ENCODE measurements around the gene VASN. TPM values are rescaled to one million over a fixed set of nuclear protein-coding genes. Genes with fewer than 3 reads are reported as not detected.
A peak's percentile ranks its signal among the peaks of the same experiment; 100 is the strongest.
"Not testable (repeated sequence)": the region's sequence is repeated elsewhere in the genome, so short reads cannot be mapped to it uniquely, and the experiment has no call there.

VASN gene
- total RNA-seq, 3 donors from 2014 or later, result 14.8 to 28.5 (median 16.1) TPM

- intact Hi-C loops (cut with DNase I; ENCODE audit: low total_unique reads), result loop anchor here (5.0 kb wide), 1 partner anchor 33 kb away; no protein-coding TSS in a partner anchor
- TF ChIP-seq POLR2AphosphoS5 (IDR thresholded peaks at IDR 0.05), result no peak
- DNase-seq (ENCODE audit: low spot score in 2 of 2), result no peak
- Histone ChIP-seq H3K4me3 (no peak overlapping the region), H3K4me1 (peaks cover 6 to 13% of the 10 kb centered on the region in 2 donors), H3K27ac (peak overlapping the region in 1 of 2 donors; percentile 85), H3K36me3 (no peaks in the 10 kb centered on the region), H3K9me3 (no peaks in the 10 kb centered on the region), H3K27me3 (no peaks in the 10 kb centered on the region)
Measured at GRCh38 chr16:4390266-4391260, 18.9 kb downstream of the VASN start.

DNA sequence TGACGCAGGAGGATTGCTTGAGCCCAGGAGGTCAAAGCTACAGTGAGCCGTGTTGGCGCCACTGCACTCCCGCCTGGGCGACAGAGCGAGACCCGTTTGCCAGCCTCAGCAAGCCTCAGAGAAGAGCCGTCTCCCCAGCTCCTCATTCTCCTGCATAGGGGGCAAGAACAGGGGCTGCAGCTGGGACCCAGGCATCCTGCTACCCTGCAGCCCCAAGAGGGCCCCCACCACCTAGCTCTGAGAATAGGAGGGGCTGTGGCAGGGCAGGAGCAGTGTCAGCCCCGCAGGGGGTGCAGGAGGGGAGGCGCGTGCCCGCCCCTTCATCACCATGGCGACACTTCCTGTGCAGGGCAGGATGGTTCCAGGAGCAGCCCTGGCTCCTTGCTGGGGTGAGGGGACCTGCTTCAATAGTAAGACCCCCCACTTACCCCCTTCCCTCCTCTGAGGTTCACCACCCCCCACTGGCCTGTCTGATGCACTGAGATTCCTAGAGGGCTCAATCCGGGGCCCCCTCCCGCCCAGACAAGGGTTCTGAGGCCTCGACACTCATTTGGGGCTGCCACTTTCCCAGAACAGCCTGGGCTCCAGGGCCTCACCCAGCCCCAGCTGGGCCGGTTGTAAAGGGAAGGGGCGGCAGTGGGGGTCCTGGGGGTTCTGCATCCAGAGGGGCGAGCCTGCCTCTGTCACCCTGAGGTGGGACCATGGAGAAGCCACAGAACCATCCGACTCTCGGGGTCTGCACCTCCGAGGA, 20.2 kb downstream of the VASN start:
- H3K9me3 ChIP-seq, result no peaks in the 10 kb centered on the region
- TF ChIP-seq POLR2A (IDR thresholded peaks at IDR 0.05), result no peak
- TF ChIP-seq POLR2AphosphoS5 (IDR thresholded peaks at IDR 0.05), result no peak
- TF ChIP-seq, protein P1, sequence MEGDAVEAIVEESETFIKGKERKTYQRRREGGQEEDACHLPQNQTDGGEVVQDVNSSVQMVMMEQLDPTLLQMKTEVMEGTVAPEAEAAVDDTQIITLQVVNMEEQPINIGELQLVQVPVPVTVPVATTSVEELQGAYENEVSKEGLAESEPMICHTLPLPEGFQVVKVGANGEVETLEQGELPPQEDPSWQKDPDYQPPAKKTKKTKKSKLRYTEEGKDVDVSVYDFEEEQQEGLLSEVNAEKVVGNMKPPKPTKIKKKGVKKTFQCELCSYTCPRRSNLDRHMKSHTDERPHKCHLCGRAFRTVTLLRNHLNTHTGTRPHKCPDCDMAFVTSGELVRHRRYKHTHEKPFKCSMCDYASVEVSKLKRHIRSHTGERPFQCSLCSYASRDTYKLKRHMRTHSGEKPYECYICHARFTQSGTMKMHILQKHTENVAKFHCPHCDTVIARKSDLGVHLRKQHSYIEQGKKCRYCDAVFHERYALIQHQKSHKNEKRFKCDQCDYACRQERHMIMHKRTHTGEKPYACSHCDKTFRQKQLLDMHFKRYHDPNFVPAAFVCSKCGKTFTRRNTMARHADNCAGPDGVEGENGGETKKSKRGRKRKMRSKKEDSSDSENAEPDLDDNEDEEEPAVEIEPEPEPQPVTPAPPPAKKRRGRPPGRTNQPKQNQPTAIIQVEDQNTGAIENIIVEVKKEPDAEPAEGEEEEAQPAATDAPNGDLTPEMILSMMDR (IDR thresholded peaks at IDR 0.05), result no peak
- H3K4me1 ChIP-seq, result peaks cover 6 to 13% of the 10 kb centered on the region in 2 donors
- DNase-seq (ENCODE audit: low spot score in 2 of 2), result no peak
- H3K27ac ChIP-seq, result peak overlapping the region; percentile 87 to 95
- intact Hi-C loops (cut with DNase I; ENCODE audit: low total_unique reads), result loop anchor here (5.0 kb wide), 1 partner anchor 35 kb away; no protein-coding TSS in a partner anchor
- H3K36me3 ChIP-seq, result no peaks in the 10 kb centered on the region
- H3K27me3 ChIP-seq, result no peaks in the 10 kb centered on the region
- peak overlapping the region in 1 of 3 donors; percentile 12 for H3K4me3 ChIP-seq

DNA sequence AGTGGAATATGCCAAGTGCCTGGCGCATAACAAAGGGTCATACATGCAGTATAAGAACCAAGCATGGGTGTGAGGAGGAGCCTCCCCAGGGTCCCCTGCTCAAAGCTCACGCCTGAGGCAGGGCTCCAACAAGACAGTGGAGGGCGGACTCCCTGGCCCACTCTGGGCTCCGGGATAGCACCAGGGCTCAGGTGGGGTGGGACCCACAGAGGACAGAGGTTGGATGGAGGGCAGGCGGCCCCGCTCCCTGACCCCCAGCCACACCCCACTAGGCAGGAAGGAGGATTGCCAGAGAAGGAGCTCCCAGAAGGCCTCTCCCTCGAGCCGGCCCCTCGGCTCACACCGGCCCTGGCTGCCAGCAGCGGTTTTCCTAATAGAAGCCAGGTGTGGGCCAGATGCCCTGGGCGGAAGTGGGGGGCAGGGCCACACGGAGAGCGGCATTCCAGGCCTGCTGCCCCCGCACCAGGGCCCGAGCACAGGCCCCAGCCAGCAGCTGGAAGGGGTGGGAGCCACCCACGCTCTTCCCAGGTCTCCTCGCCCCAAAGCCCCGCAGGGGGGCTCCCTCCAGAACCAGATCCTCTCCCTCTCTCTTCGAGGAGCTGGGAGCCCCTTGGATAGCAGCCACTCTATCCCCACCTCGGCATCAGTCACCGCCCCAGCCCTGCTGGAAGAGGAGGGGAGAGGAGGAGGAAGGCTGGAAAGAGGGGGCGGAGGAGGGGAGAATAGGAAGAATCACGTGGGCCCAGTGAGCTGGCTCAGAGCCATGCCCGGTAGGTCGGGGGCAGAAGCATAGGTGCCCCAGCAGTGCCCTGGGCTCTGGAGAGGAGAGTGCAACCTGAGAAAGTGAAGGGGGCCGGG, 21.0 kb downstream of the VASN start:
- Histone ChIP-seq H3K27me3 (no peaks in the 10 kb centered on the region), H3K36me3 (no peaks in the 10 kb centered on the region), H3K27ac (peak overlapping the region; percentile 87 to 95), H3K4me1 (peaks cover 6 to 13% of the 10 kb centered on the region in 2 donors), H3K9me3 (no peaks in the 10 kb centered on the region), H3K4me3 (peak overlapping the region in 1 of 3 donors; percentile 12)
- peak in 1 of 2 donors; percentile 82 for DNase-seq (ENCODE audit: low spot score in 2 of 2)
- peak in 1 of 3 donors; percentile 33 for TF ChIP-seq POLR2AphosphoS5 (IDR thresholded peaks at IDR 0.05)
- no peak for TF ChIP-seq POLR2A (IDR thresholded peaks at IDR 0.05)
- TF ChIP-seq, protein P1 (IDR thresholded peaks at IDR 0.05), result no peak
- intact Hi-C loops (cut with DNase I; ENCODE audit: low total_unique reads), result loop anchor here (5.0 kb wide), 1 partner anchor 35 kb away; no protein-coding TSS in a partner anchor

DNA sequence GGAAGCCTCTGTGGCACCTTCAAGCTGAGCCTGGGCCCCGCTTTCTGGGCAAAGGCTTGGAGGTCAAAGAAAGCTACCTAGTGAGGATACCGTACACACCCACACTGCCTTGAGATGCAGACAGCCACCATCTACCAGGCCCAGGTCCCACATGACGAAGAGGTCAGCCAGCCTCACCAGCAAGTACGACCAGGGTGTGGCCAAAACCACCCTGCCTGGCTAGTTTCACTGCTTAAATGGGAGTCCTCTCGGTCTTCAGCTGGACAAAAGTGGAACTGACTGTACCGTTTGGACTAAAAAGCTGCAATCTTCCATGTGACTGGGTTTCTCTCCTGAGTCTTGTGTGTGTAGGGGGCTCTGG, 21.6 kb downstream of the VASN start:
- intact Hi-C loops (cut with DNase I; ENCODE audit: low total_unique reads), result loop anchor here (5.0 kb wide), 1 partner anchor 36 kb away; no protein-coding TSS in a partner anchor

GRCh38 chr16:4393850-4394249, 22.2 kb downstream of the VASN start:
- not testable (repeated sequence) for H3K9me3 ChIP-seq; DNase-seq (ENCODE audit: low spot score in 2 of 2); H3K36me3 ChIP-seq; H3K27me3 ChIP-seq; H3K4me3 ChIP-seq
- H3K4me1 ChIP-seq, result peaks cover 6 to 13% of the 10 kb centered on the region in 2 donors
- peak overlapping the region; percentile 87 to 95 for H3K27ac ChIP-seq
- intact Hi-C loops (cut with DNase I; ENCODE audit: low total_unique reads), result loop anchor here (5.0 kb wide), 1 partner anchor 37 kb away; no protein-coding TSS in a partner anchor

More for the DNA sequence above, 21.6 kb downstream of the VASN start:
- TF ChIP-seq, protein P1 (IDR thresholded peaks at IDR 0.05), result peak in 1 of 3 donors; percentile 21
- no peak for TF ChIP-seq POLR2A (IDR thresholded peaks at IDR 0.05)
- DNase-seq (ENCODE audit: low spot score in 2 of 2), result peak in 1 of 2 donors; percentile 54
- no peaks in the 10 kb centered on the region for H3K36me3 ChIP-seq
- no peaks in the 10 kb centered on the region for H3K27me3 ChIP-seq
- H3K9me3 ChIP-seq, result no peaks in the 10 kb centered on the region
- peak overlapping the region in 1 of 3 donors; percentile 12 for H3K4me3 ChIP-seq
- peak overlapping the region; percentile 87 to 95 for H3K27ac ChIP-seq
- H3K4me1 ChIP-seq, result peaks cover 6 to 13% of the 10 kb centered on the region in 2 donors

All from breast epithelium (tissue), 4 donors.